Endothelial cell of umbilical vein (primary cell): ENCODE results near the gene CLIP2. TPM values are rescaled to one million over a fixed set of nuclear protein-coding genes. Genes with fewer than 3 reads are reported as not detected.

Experiments
- BruUV-seq: library from RNA; stranded (reverse); fragments of 400-500 nt; replicated peaks from 2 replicates; lab custom pipeline; 2021; lab: Mats Ljungman, UMichigan
- CTCF ChIA-PET: fragments of 300-600, 350-600 bp; sonication (Branson Sonifier 250); formaldehyde crosslinking; loops from one replicate; lab custom pipeline; 2021; ENCODE audit warnings: antibody characterized with exemption, inconsistent platforms; lab: Charles Lee
- POLR2A ChIA-PET: fragments of 300-600, 350-600 bp; sonication (Branson Sonifier 250); formaldehyde crosslinking; loops from one replicate; lab custom pipeline; 2021; ENCODE audit warnings: antibody characterized with exemption, inconsistent platforms; lab: Charles Lee
- DNase-seq: peaks from one replicate; pipeline ENCODE4 v3.0.0-alpha.2; 2011; ENCODE audit warnings: low read depth, low spot score
- FAIRE-seq: peaks from 2 replicates; lab custom pipeline; 2011; peaks lifted over from hg19 to GRCh38; lab: Jason Lieb, UNC
- H2AFZ ChIP-seq: 2 replicates; pipeline ENCODE4 v1.6.0; 2012; ENCODE audit warnings: low read depth, low read length, control low read depth, inconsistent platforms
- H3K27ac ChIP-seq: 2 replicates; pipeline ENCODE4 v1.5.1; 2011; ENCODE audit warnings: low read depth, mild to moderate bottlenecking, control low read depth, low read length, moderate library complexity; ENCODE audit not compliant: insufficient read depth
- H3K27me3 ChIP-seq, 2 experiments: 2 replicates each; pipeline versions ENCODE4 v1.6.0 to v1.6.1; 2011; ENCODE audit warnings: low read length in 2 of 2, mixed read lengths in 1 of 2; ENCODE audit not compliant: control insufficient read depth in 2 of 2, insufficient read depth in 2 of 2
- H3K36me3 ChIP-seq, 2 experiments: 2 replicates in 1 of 2; 3 replicates in 1 of 2; pipeline ENCODE4 v1.5.1; 2011; ENCODE audit warnings: low read length in 2 of 2, mild to moderate bottlenecking in 1 of 2, moderate library complexity in 1 of 2; ENCODE audit not compliant: control insufficient read depth in 2 of 2, insufficient read depth in 2 of 2; ENCODE audit errors: extremely low read depth in 1 of 2
- H3K4me1 ChIP-seq: 3 replicates; pipeline ENCODE4 v1.5.1; 2011; ENCODE audit warnings: mild to moderate bottlenecking, low read length; ENCODE audit not compliant: control insufficient read depth, insufficient read depth; ENCODE audit errors: extremely low read depth
- H3K4me2 ChIP-seq: 2 replicates; pipeline ENCODE4 v1.6.1; 2011; ENCODE audit warnings: low read length, control low read depth, mixed read lengths; ENCODE audit not compliant: insufficient read depth
- H3K4me3 ChIP-seq, 3 experiments: fragments of 200-600 bp in 1 of 3; sonication (generic), shearing (Covaris generic) in 1 of 3; replicated peaks in 1 of 3; 2 replicates each; pipeline ENCODE4 v1.5.1; 2011 to 2016; ENCODE audit warnings: control low read depth in 3 of 3, low read length in 3 of 3, mild to moderate bottlenecking in 2 of 3, inconsistent platforms in 1 of 3, low read depth in 1 of 3, moderate library complexity in 1 of 3; ENCODE audit not compliant: insufficient read depth in 1 of 3
- H3K79me2 ChIP-seq: 2 replicates; pipeline ENCODE4 v1.6.0; 2012; ENCODE audit warnings: low read length, inconsistent platforms; ENCODE audit not compliant: control insufficient read depth, insufficient read depth
- H3K9ac ChIP-seq: replicated peaks from 2 replicates; pipeline ENCODE3; 2011; ENCODE audit warnings: low read length, control low read depth; ENCODE audit not compliant: insufficient read depth; ENCODE audit errors: extremely low read depth
- H3K9me1 ChIP-seq: replicated peaks from 3 replicates; pipeline ENCODE4 v1.6.0; 2011; ENCODE audit warnings: mild to moderate bottlenecking, low read length; ENCODE audit not compliant: control insufficient read depth, insufficient read depth; ENCODE audit errors: extremely low read depth
- H3K9me3 ChIP-seq: replicated peaks from 2 replicates; pipeline ENCODE4 v1.5.1; 2012; ENCODE audit warnings: low read length, inconsistent platforms; ENCODE audit not compliant: control insufficient read depth, insufficient read depth
- H4K20me1 ChIP-seq: replicated peaks from 2 replicates; pipeline ENCODE3; 2011; ENCODE audit warnings: mild to moderate bottlenecking, low read length; ENCODE audit not compliant: control insufficient read depth, insufficient read depth; ENCODE audit errors: extremely low read depth
- CTCF ChIP-seq, 2 donors: IDR thresholded peaks; 1 replicate in 1 of 2; 2 replicates in 1 of 2; pipeline ENCODE4 v1.5.1; 2011; ENCODE audit warnings: low read length in 2 of 2, mild to moderate bottlenecking in 2 of 2, moderate library complexity in 2 of 2, control low read depth in 1 of 2, inconsistent platforms in 1 of 2, low read depth in 1 of 2; ENCODE audit not compliant: insufficient read depth in 1 of 2; ENCODE audit errors: extremely low read depth in 1 of 2
- EZH2 ChIP-seq: IDR thresholded peaks from 2 replicates; pipeline ENCODE4 v1.6.1; 2012; ENCODE audit warnings: borderline replicate concordance, low read depth, mild to moderate bottlenecking, moderate library complexity, low read length, inconsistent platforms; ENCODE audit not compliant: severe bottlenecking
- FOS ChIP-seq: IDR thresholded peaks from 2 replicates; pipeline ENCODE4 v1.6.1; 2011; ENCODE audit warnings: mild to moderate bottlenecking, low read length, moderate library complexity, borderline replicate concordance; ENCODE audit not compliant: insufficient read depth
- GATA2 ChIP-seq: IDR thresholded peaks from 2 replicates; pipeline ENCODE4 v1.7.0; 2011; ENCODE audit warnings: low read depth, mild to moderate bottlenecking, moderate library complexity, mixed read lengths, low read length; ENCODE audit not compliant: insufficient read length, insufficient read depth
- JUN ChIP-seq: IDR thresholded peaks from 2 replicates; pipeline ENCODE4 v1.6.1; 2011; ENCODE audit warnings: borderline replicate concordance, low read depth; ENCODE audit not compliant: insufficient read length, insufficient read depth
- MAX ChIP-seq: IDR thresholded peaks from 2 replicates; pipeline ENCODE4 v1.6.1; 2011; ENCODE audit not compliant: insufficient read depth, insufficient read length
- MYC ChIP-seq: IDR thresholded peaks from one replicate; pipeline ENCODE4 v1.6.1; 2011; ENCODE audit warnings: mild to moderate bottlenecking, low read depth, low read length
- POLR2A ChIP-seq: IDR thresholded peaks from 2 replicates; pipeline ENCODE4 v1.6.1; 2012; ENCODE audit warnings: low read depth, mild to moderate bottlenecking, control low read depth, low read length
- POLR2AphosphoS5 ChIP-seq: IDR thresholded peaks from 2 replicates; pipeline ENCODE4 v1.6.1; 2012; ENCODE audit warnings: low read depth, mild to moderate bottlenecking, control low read depth, low read length, moderate library complexity; ENCODE audit not compliant: insufficient read depth
- dilution Hi-C: fragments of 300-500 bp; cut with MboI; formaldehyde crosslinking; loops from one replicate; pipeline ENCODE4 v1.15.0; 2019; ENCODE audit warnings: low sequenced_read_pairs; ENCODE audit not compliant: extremely low pct_ligation_motif_present
- intact Hi-C: fragments of 100-400 bp; cut with micrococcal nuclease; formaldehyde crosslinking; loops from one replicate; pipeline ENCODE4 v1.10.0; 2022
- polyA plus RNA-seq, 4 experiments: library from polyadenylated mRNA; depleted of rRNA in 3 of 4; stranded (reverse) in 3 of 4; unstranded in 1 of 4; fragments of >200 nt; gene quantifications; 2 replicates each; pipeline versions ENCODE4 v1.2.1 to v1.2.3, GENCODE V29; 2011 to 2012; ENCODE audit warnings: missing spikeins in 1 of 4
- total RNA-seq: library from RNA; stranded (reverse); gene quantifications from 2 replicates; pipeline ENCODE4 v1.2.3, GENCODE V29; 2021

Gene CLIP2
- total and polyA plus RNA-seq, 2 donors (not counting 3 experiments of a cell fraction or from before 2014, with no cell fraction given), result 8.3 to 37.1 TPM

- dilution Hi-C loops, result no loop called here
- CTCF ChIA-PET, result interaction anchor here (2.1 kb wide), 1 partner anchor 199 kb away, joined by 15 read pairs; no protein-coding TSS in a partner anchor
- intact Hi-C loops, result no loop called here
These were observed 115.5 kb downstream of the CLIP2 start for GRCh38 chr7:74404741-74405140.

More at GRCh38 chr7:74404741-74405140, 115.5 kb downstream of the CLIP2 start:
- Histone ChIP-seq H4K20me1 (no peaks in the 10 kb centered on the region), H3K36me3 (peaks cover 0 to 16% of the 10 kb centered on the region in 2 experiments), H3K9me3 (no peaks in the 10 kb centered on the region), H3K4me2 (no peak overlapping the region), H3K9ac (no peak overlapping the region), H3K9me1 (no peaks in the 10 kb centered on the region), H3K4me3 (no peak overlapping the region), H3K27me3 (no peaks in the 10 kb centered on the region), H2AFZ (no peak overlapping the region), H3K79me2 (no peaks in the 10 kb centered on the region), H3K27ac (no peak overlapping the region), H3K4me1 (no peaks in the 10 kb centered on the region)
- no TSS peak for BruUV-seq
- no peak for DNase-seq
- POLR2A ChIA-PET, result no interaction called here
- TF ChIP-seq MYC (no peak), JUN (no peak), CTCF (IDR thresholded peaks at IDR 0.05; ENCODE audit: extremely low read depth in 1 of 2, insufficient read depth in 1 of 2, low read depth in 1 of 2, low read length in 2 of 2) (no peak), POLR2A (no peak), GATA2 (no peak), FOS (no peak), POLR2AphosphoS5 (no peak), EZH2 (no peak), MAX (no peak)
- no peak for FAIRE-seq
